NCI-H128 (cell line): ENCODE data around the gene ITGA2B.
"Not testable (repeated sequence)": the region's sequence is repeated elsewhere in the genome, so short reads cannot be mapped to it uniquely, and the experiment has no call there.

ENCODE experiments used
- DNase-seq: peaks from one replicate; lab custom pipeline; 2025; ENCODE audit not compliant: unreplicated experiment; lab: John Stamatoyannopoulos, UW

ITGA2B gene

GRCh38 chr17:44369414-44370023 is 19.9 kb downstream of the ITGA2B start:
- DNase-seq: not testable (repeated sequence)

- DNase-seq: not testable (repeated sequence)
Observed at GRCh38 chr17:44368391-44369243, 20.8 kb downstream of the ITGA2B start.

- no peak for DNase-seq
Observed at GRCh38 chr17:44367231-44367979, 22.0 kb downstream of the ITGA2B start.

GRCh38 chr17:44365051-44365450 is 24.4 kb downstream of the ITGA2B start:
- DNase-seq: not testable (repeated sequence)

GRCh38 chr17:44363613-44364159 is 25.8 kb downstream of the ITGA2B start, which contains the start of gene FAM171A2:
FAM171A2 (minus strand) TSS chr17:44363853; CDS start chr17:44363714, 139 bp downstream.
- no peak for DNase-seq

- no peak for DNase-seq
Observed at GRCh38 chr17:44362949-44363612, 26.4 kb downstream of the ITGA2B start.

- no peak for DNase-seq
Observed at GRCh38 chr17:44362459-44362948, 26.9 kb downstream of the ITGA2B start.

GRCh38 chr17:44361292-44362260 is 27.9 kb downstream of the ITGA2B start:
- no peak for DNase-seq

GRCh38 chr17:44360826-44361225 is 28.6 kb downstream of the ITGA2B start:
- no peak for DNase-seq

- no peak for DNase-seq
Observed at GRCh38 chr17:44360144-44360533, 29.3 kb downstream of the ITGA2B start.

GRCh38 chr17:44359458-44360143 is 29.8 kb downstream of the ITGA2B start:
- no peak for DNase-seq

GRCh38 chr17:44359006-44359405 is 30.4 kb downstream of the ITGA2B start:
- DNase-seq: no peak

GRCh38 chr17:44358066-44358465 is 31.4 kb downstream of the ITGA2B start:
- DNase-seq: no peak

- no peak for DNase-seq
Observed at GRCh38 chr17:44356241-44356640, 33.2 kb downstream of the ITGA2B start.

- DNase-seq: no peak
Observed at GRCh38 chr17:44355642-44356099, 33.8 kb downstream of the ITGA2B start.

- DNase-seq: no peak
Observed at GRCh38 chr17:44354582-44355561, 34.6 kb downstream of the ITGA2B start.

GRCh38 chr17:44353672-44354331 is 35.6 kb downstream of the ITGA2B start:
- DNase-seq: no peak
